GM10248 (cell line): ENCODE results near the gene FGD3.
"Not testable (repeated sequence)": the region's sequence is repeated elsewhere in the genome, so short reads cannot be mapped to it uniquely, and the experiment has no call there.

Source experiments
- CTCF ChIA-PET: fragments of 300-600 bp; sonication (Branson Sonifier 250); formaldehyde crosslinking; extraction: SDS; loops from one replicate; lab custom pipeline; 2021; ENCODE audit warnings: antibody characterized with exemption; lab: Yijun Ruan, JAX
- POLR2A ChIA-PET: fragments of 350-650 bp; sonication (Branson Sonifier 250); formaldehyde crosslinking; extraction: SDS; loops from one replicate; lab custom pipeline; 2020; ENCODE audit warnings: antibody characterized with exemption; lab: Yijun Ruan, JAX
- DNase-seq: peaks from one replicate; pipeline ENCODE4 v3.0.0; 2012; ENCODE audit errors: extremely low spot score
- CTCF ChIP-seq: IDR thresholded peaks from 2 replicates; pipeline ENCODE4 v1.5.1; 2012; ENCODE audit warnings: mild to moderate bottlenecking, low read depth; ENCODE audit errors: extremely low read depth, missing control alignments, control extremely low read depth

Gene FGD3

GRCh38 chr9:93010056-93010455, 62.7 kb downstream of the FGD3 start:
- no peak for TF ChIP-seq CTCF
- POLR2A ChIA-PET = no interaction called here
- CTCF ChIA-PET = interaction anchor here (0.9 kb wide), 1 partner anchor 22 kb away, joined by 4 read pairs; no protein-coding TSS in a partner anchor
- no peak for DNase-seq

GRCh38 chr9:93010704-93011103, 63.4 kb downstream of the FGD3 start:
- CTCF ChIA-PET = interaction anchor here (0.9 kb wide), 1 partner anchor 23 kb away, joined by 4 read pairs; no protein-coding TSS in a partner anchor
- no peak for DNase-seq

GRCh38 chr9:93011114-93011513, 63.8 kb downstream of the FGD3 start:
- no peak for DNase-seq
- no peak for TF ChIP-seq CTCF
- ChIA-PET CTCF (interaction anchor here (0.9 kb wide), 1 partner anchor 23 kb away, joined by 4 read pairs; no protein-coding TSS in a partner anchor), POLR2A (no interaction called here)

More at GRCh38 chr9:93010704-93011103, 63.4 kb downstream of the FGD3 start:
- no peak for TF ChIP-seq CTCF
- POLR2A ChIA-PET = no interaction called here

- POLR2A ChIA-PET = no interaction called here
- DNase-seq = no peak
- TF ChIP-seq CTCF = no peak
- CTCF ChIA-PET = interaction anchor here (1.1 to 6.7 kb wide), 2 partner anchors 10 to 56 kb away, joined by 3 to 59 read pairs; no protein-coding TSS in a partner anchor
Observed at GRCh38 chr9:93012963-93013855, 65.9 kb downstream of the FGD3 start.

DNA sequence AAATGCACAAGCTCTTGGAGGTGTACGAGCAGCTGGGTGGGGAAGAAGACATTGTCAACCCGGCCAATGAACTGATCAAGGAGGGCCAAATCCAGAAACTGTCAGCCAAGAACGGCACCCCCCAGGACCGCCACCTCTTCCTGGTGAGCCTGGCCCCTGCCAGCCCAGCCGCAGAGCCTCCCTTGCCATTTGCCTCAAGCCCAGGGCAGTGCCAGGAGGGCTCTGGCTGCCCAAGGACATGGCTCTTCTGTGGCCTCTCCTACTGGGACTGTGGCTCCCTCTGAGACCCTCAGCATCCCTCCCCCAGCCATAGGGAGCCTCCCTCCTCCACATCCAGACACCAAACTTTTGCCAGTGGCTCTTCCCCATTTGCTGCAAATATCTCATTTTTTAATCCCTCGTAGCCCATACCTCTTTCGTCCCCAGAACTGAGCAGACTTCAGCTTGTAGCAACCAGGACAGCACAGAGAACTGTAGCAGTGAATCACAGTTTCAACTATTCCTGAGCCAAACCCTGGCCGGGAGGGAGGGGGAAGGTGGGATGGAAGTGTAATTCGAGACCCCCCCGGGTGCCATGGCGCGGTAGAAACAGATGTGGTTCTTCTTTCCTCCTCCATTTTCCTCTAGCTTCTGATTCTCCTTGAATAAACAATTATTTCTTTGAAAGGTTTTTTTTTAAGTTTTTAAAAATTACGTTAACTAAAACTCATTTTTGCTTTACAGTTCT, 66.7 kb downstream of the FGD3 start:
- POLR2A ChIA-PET = no interaction called here
- TF ChIP-seq CTCF = no peak
- CTCF ChIA-PET = interaction anchor here (1.1 to 6.7 kb wide), 3 partner anchors 11 to 57 kb away, joined by 3 to 59 read pairs (median 9); no protein-coding TSS in a partner anchor
- DNase-seq = no peak

- POLR2A ChIA-PET, DNase-seq: not testable (repeated sequence)
- CTCF ChIA-PET = interaction anchor here (1.4 to 6.7 kb wide), 3 partner anchors 10 to 94 kb away, joined by 3 to 59 read pairs (median 9); no protein-coding TSS in a partner anchor
Observed at GRCh38 chr9:93015190-93015589, 67.9 kb downstream of the FGD3 start.

- CTCF ChIA-PET = interaction anchor here (1.5 to 6.7 kb wide), 2 partner anchors 14 to 24 kb away, joined by 3 to 59 read pairs; no protein-coding TSS in a partner anchor
- no peak for DNase-seq
- POLR2A ChIA-PET = no interaction called here
- no peak for TF ChIP-seq CTCF
Observed at GRCh38 chr9:93017621-93018020, 70.3 kb downstream of the FGD3 start.
